ENCODE results near the gene RSRC1.
A peak's percentile ranks its signal among the peaks of the same experiment; 100 is the strongest.

The RSRC1 gene

DNA sequence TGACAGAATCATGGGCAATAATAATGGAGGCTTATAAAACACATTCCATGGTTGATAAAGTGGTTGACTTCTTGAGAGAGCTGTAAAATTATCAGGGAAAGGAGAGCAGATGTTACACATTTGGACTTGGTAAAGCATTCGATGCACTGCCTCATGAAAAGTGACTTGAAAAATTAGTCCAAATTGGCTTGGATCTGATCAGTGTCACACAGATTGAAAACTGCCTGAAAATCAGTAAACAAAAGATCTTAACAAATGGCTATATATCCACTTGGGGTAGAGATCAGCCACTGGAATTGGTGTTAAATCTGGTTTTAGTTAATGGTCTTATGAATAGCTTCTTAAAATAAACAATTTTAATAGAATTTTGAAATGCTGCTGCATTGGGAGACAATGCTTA is 24.0 kb upstream of the RSRC1 start:
- Histone ChIP-seq H3K4me1 (ENCODE audit: control extremely low read depth in 1 of 4, control insufficient read depth in 4 of 4, insufficient read depth in 4 of 4, low read length in 3 of 4) (no peaks in the 10 kb centered on the region), H3K36me3 (ENCODE audit: control insufficient read depth in 4 of 4, insufficient read depth in 4 of 4, low read length in 3 of 4) (no peaks in the 10 kb centered on the region), H3K4me3 (ENCODE audit: control insufficient read depth in 1 of 7, extremely low read depth in 1 of 7, insufficient read depth in 4 of 7, low read depth in 2 of 7, low read length in 6 of 7) (no peak overlapping the region), H3K27me3 (replicated peaks in 2 of 5; ENCODE audit: control insufficient read depth in 4 of 5, insufficient read depth in 5 of 5, low read length in 4 of 5) (peaks cover 3 to 78% (median 28%) of the 10 kb centered on the region in 5 experiments), H3K27ac (ENCODE audit: insufficient read depth in 1 of 2, low read depth in 1 of 2, low read length in 2 of 2, poor library complexity in 1 of 2, severe bottlenecking in 2 of 2) (no peak overlapping the region), H3K9me3 (ENCODE audit: control extremely low read depth in 1 of 5, control insufficient read depth in 4 of 5, insufficient read depth in 2 of 5, low read depth in 1 of 5, low read length in 4 of 5) (no peaks in the 10 kb centered on the region)
- ChIA-PET POLR2A (no interaction called here), CTCF (interaction anchor here (1.3 kb wide), 1 partner anchor 9 kb away, joined by 3 read pairs; no protein-coding TSS in a partner anchor)
- 100% methylated on average over 1 of the region's 1 CpG for WGBS (ENCODE audit: insufficient coverage)
- DNase-seq, result no peak

DNA sequence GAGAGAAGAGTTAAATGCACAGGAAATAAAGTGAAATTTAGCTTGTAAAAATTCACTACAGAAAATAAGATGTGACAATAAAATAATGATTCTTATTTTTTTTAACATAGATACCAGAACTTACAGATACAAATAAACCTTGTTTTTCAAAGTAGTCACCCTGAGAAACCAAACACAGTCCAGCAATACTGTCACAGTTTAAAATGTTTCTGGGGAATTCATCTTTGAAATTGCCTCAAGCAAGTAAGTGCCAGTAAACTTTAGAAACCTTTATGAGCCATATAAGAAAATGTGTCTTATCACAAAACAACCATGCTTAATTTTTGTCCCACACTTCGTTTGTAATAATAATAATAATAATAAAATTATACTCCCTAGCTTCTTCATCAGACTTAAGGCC is 23.5 kb upstream of the RSRC1 start:
- DNase-seq, result no peak
- Histone ChIP-seq H3K9me3 (ENCODE audit: control extremely low read depth in 1 of 5, control insufficient read depth in 4 of 5, insufficient read depth in 2 of 5, low read depth in 1 of 5, low read length in 4 of 5) (no peaks in the 10 kb centered on the region), H3K27me3 (replicated peaks in 2 of 5; ENCODE audit: control insufficient read depth in 4 of 5, insufficient read depth in 5 of 5, low read length in 4 of 5) (peaks cover 4 to 78% (median 27%) of the 10 kb centered on the region in 5 experiments), H3K27ac (ENCODE audit: insufficient read depth in 1 of 2, low read depth in 1 of 2, low read length in 2 of 2, poor library complexity in 1 of 2, severe bottlenecking in 2 of 2) (no peak overlapping the region), H3K4me1 (ENCODE audit: control extremely low read depth in 1 of 4, control insufficient read depth in 4 of 4, insufficient read depth in 4 of 4, low read length in 3 of 4) (no peaks in the 10 kb centered on the region), H3K36me3 (ENCODE audit: control insufficient read depth in 4 of 4, insufficient read depth in 4 of 4, low read length in 3 of 4) (no peaks in the 10 kb centered on the region), H3K4me3 (ENCODE audit: control insufficient read depth in 1 of 7, extremely low read depth in 1 of 7, insufficient read depth in 4 of 7, low read depth in 2 of 7, low read length in 6 of 7) (no peak overlapping the region)
- ChIA-PET CTCF (interaction anchor here (1.3 kb wide), 1 partner anchor 9 kb away, joined by 3 read pairs; no protein-coding TSS in a partner anchor), POLR2A (no interaction called here)
- WGBS (ENCODE audit: insufficient coverage), result no CpG with 5 or more reads among the region's 1 CpG

DNA sequence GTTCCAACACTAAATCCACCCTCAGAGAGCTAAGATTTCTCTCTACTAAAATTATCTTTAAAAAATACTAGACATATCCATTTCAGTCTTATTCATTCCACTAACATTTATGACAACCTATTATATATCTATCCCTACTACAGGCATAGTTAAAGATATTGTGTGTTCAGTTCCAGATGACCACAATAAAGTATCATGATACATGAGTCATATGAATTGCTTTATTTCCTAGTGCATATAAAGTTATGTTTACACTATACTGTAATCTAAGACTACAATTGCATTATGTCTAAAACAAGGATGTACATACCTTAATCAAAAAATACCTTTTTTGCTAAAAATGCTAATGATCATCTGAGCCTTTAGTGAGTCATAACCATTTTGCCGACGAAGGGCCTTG is 23.1 kb upstream of the RSRC1 start:
- Histone ChIP-seq H3K27ac (ENCODE audit: insufficient read depth in 1 of 2, low read depth in 1 of 2, low read length in 2 of 2, poor library complexity in 1 of 2, severe bottlenecking in 2 of 2) (no peak overlapping the region), H3K4me1 (ENCODE audit: control extremely low read depth in 1 of 4, control insufficient read depth in 4 of 4, insufficient read depth in 4 of 4, low read length in 3 of 4) (no peaks in the 10 kb centered on the region), H3K4me3 (ENCODE audit: control insufficient read depth in 1 of 7, extremely low read depth in 1 of 7, insufficient read depth in 4 of 7, low read depth in 2 of 7, low read length in 6 of 7) (no peak overlapping the region), H3K27me3 (replicated peaks in 2 of 5; ENCODE audit: control insufficient read depth in 4 of 5, insufficient read depth in 5 of 5, low read length in 4 of 5) (peaks cover 8 to 80% (median 31%) of the 10 kb centered on the region in 5 experiments), H3K36me3 (ENCODE audit: control insufficient read depth in 4 of 4, insufficient read depth in 4 of 4, low read length in 3 of 4) (no peaks in the 10 kb centered on the region), H3K9me3 (ENCODE audit: control extremely low read depth in 1 of 5, control insufficient read depth in 4 of 5, insufficient read depth in 2 of 5, low read depth in 1 of 5, low read length in 4 of 5) (no peaks in the 10 kb centered on the region)
- no CpG with 5 or more reads among the region's 2 CpGs for WGBS (ENCODE audit: insufficient coverage)
- ChIA-PET POLR2A (no interaction called here), CTCF (interaction anchor here (1.3 kb wide), 1 partner anchor 8 kb away, joined by 3 read pairs; no protein-coding TSS in a partner anchor)
- DNase-seq, result no peak

DNA sequence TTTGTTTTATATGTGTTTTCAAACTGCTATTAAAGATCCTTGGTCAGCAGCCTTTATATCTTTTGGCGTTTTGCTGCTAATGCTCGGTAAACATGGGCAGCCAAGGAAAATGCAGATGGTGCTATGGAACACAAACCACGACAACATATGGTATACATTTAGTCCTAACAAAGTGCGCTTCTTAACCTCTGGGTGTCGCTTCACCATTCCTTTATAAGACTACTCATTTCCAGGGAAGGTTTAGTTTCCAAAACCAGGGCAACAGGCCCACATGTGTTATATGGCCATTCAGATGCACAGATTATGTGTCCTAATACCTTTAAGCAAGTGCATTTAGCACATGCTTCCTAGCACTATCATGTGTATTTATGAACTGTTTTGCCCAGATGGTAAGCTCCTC is 18.4 kb upstream of the RSRC1 start:
- CTCF ChIA-PET, result interaction anchor here (1.2 kb wide), 1 partner anchor 9 kb away, joined by 3 read pairs; no protein-coding TSS in a partner anchor
- Histone ChIP-seq H3K4me1 (ENCODE audit: control extremely low read depth in 1 of 4, control insufficient read depth in 4 of 4, insufficient read depth in 4 of 4, low read length in 3 of 4) (peaks cover 0 to 10% (median 6%) of the 10 kb centered on the region in 4 experiments), H3K4me3 (ENCODE audit: control insufficient read depth in 1 of 7, extremely low read depth in 1 of 7, insufficient read depth in 4 of 7, low read depth in 2 of 7, low read length in 6 of 7) (no peak overlapping the region), H3K27ac (ENCODE audit: insufficient read depth in 1 of 2, low read depth in 1 of 2, low read length in 2 of 2, poor library complexity in 1 of 2, severe bottlenecking in 2 of 2) (no peak overlapping the region), H3K36me3 (ENCODE audit: control insufficient read depth in 4 of 4, insufficient read depth in 4 of 4, low read length in 3 of 4) (no peaks in the 10 kb centered on the region), H3K9me3 (ENCODE audit: control extremely low read depth in 1 of 5, control insufficient read depth in 4 of 5, insufficient read depth in 2 of 5, low read depth in 1 of 5, low read length in 4 of 5) (peaks cover 0 to 3% (median 0%) of the 10 kb centered on the region in 5 experiments), H3K27me3 (replicated peaks in 2 of 5; ENCODE audit: control insufficient read depth in 4 of 5, insufficient read depth in 5 of 5, low read length in 4 of 5) (peaks cover 23 to 96% (median 54%) of the 10 kb centered on the region in 5 experiments)
- peak in 2 of 3 donors; percentile 26 to 30 for DNase-seq
- WGBS (ENCODE audit: insufficient coverage), result 27% methylated on average over 5 of the region's 5 CpGs
- POLR2A ChIA-PET, result no interaction called here

DNA sequence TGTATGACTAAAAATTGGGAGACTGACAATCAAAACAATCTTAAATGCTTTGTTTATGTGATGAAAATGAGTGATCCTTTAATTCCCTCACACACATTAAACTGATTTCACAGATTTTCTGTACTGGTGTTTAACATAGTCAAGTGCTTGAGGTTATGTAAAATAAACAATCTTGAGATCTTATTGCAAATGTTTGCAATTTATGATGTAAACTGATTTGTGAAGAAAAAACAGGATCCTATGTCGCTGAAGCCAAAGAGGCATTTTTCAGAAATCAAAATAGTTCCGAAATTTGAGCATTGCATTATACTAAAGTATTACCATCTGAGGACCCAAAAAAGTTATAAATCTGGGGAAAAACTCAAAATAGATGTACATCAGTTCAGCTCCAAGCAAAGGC is 16.4 kb upstream of the RSRC1 start:
- Histone ChIP-seq H3K27ac (ENCODE audit: insufficient read depth in 1 of 2, low read depth in 1 of 2, low read length in 2 of 2, poor library complexity in 1 of 2, severe bottlenecking in 2 of 2) (no peak overlapping the region), H3K27me3 (replicated peaks in 2 of 5; ENCODE audit: control insufficient read depth in 4 of 5, insufficient read depth in 5 of 5, low read length in 4 of 5) (peaks cover 28 to 97% (median 54%) of the 10 kb centered on the region in 5 experiments), H3K9me3 (ENCODE audit: control extremely low read depth in 1 of 5, control insufficient read depth in 4 of 5, insufficient read depth in 2 of 5, low read depth in 1 of 5, low read length in 4 of 5) (peaks cover 0 to 3% (median 0%) of the 10 kb centered on the region in 5 experiments), H3K4me1 (ENCODE audit: control extremely low read depth in 1 of 4, control insufficient read depth in 4 of 4, insufficient read depth in 4 of 4, low read length in 3 of 4) (peaks cover 3 to 26% (median 21%) of the 10 kb centered on the region in 4 experiments), H3K4me3 (ENCODE audit: control insufficient read depth in 1 of 7, extremely low read depth in 1 of 7, insufficient read depth in 4 of 7, low read depth in 2 of 7, low read length in 6 of 7) (no peak overlapping the region), H3K36me3 (ENCODE audit: control insufficient read depth in 4 of 4, insufficient read depth in 4 of 4, low read length in 3 of 4) (no peaks in the 10 kb centered on the region)
- no peak for DNase-seq
- WGBS (ENCODE audit: insufficient coverage), result 58% methylated on average over 2 of the region's 2 CpGs
- CTCF ChIA-PET, result interaction anchor here (2.2 kb wide), 1 partner anchor 14 kb away, joined by 11 read pairs; no protein-coding TSS in a partner anchor
- POLR2A ChIA-PET, result no interaction called here

DNA sequence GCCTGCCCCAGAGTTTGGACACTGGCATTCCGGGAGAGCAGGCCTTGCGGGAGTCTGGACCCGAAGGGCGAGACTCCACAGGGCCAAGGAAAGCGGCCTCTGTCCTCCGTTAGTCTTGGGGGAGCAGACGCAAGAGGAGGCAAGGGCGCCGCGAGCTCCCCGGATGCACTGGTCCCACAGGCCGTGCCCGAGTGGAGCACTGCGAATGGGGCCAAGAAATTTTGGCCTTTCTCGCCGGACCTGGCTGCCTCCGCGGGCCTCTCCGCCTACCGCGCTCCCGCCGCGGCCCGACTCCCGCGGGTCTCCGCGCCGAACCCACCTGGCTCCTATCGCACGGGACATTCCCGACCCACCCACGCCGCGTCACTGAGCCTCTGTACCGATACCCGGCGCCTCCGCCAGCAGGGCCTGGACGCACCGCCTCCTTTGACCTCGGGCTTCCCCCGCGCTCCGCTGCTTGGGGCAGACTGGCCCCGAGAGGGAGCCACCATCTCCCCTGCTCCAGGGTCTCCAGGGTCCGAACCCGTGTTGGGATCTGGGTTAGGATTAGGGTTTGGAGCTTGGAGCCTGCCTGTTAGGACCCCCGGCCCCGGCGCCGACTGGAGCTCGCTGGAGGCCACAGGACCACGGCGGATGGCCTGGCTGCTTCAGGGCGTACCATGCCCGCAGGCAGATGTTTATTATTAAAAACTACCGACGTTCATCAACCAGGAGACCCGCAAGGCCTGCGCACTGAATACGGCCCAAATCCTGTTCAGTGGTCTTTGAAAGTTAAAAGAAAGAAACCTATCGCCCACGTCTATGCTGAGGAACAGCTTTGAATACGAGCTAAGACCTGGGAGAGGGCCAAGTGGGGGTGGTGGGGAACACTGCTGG is 15.4 kb upstream of the RSRC1 start:
- Histone ChIP-seq H3K4me3 (ENCODE audit: control insufficient read depth in 1 of 7, extremely low read depth in 1 of 7, insufficient read depth in 4 of 7, low read depth in 2 of 7, low read length in 6 of 7) (peak overlapping the region in 3 of 7 experiments; percentile 3 to 35 (median 28)), H3K27me3 (replicated peaks in 2 of 5; ENCODE audit: control insufficient read depth in 4 of 5, insufficient read depth in 5 of 5, low read length in 4 of 5) (peaks cover 36 to 97% (median 56%) of the 10 kb centered on the region in 5 experiments)
- CTCF ChIA-PET, result interaction anchor here (0.7 to 2.2 kb wide), 4 partner anchors 8 to 16 kb away, joined by 3 to 11 read pairs (median 4); partner anchors contain the start of gene RSRC1

More for the DNA sequence above, 15.4 kb upstream of the RSRC1 start:
- POLR2A ChIA-PET, result no interaction called here
- H3K4me1 ChIP-seq (ENCODE audit: control extremely low read depth in 1 of 4, control insufficient read depth in 4 of 4, insufficient read depth in 4 of 4, low read length in 3 of 4), result peaks cover 3 to 26% (median 22%) of the 10 kb centered on the region in 4 experiments
- no peak overlapping the region for H3K27ac ChIP-seq (ENCODE audit: insufficient read depth in 1 of 2, low read depth in 1 of 2, low read length in 2 of 2, poor library complexity in 1 of 2, severe bottlenecking in 2 of 2)
- WGBS (ENCODE audit: insufficient coverage), result 14% methylated on average over 60 of the region's 66 CpGs
- DNase-seq, result peak in 1 of 3 donors; percentile 18
- no peaks in the 10 kb centered on the region for H3K36me3 ChIP-seq (ENCODE audit: control insufficient read depth in 4 of 4, insufficient read depth in 4 of 4, low read length in 3 of 4)
- H3K9me3 ChIP-seq (ENCODE audit: control extremely low read depth in 1 of 5, control insufficient read depth in 4 of 5, insufficient read depth in 2 of 5, low read depth in 1 of 5, low read length in 4 of 5), result peaks cover 0 to 3% (median 0%) of the 10 kb centered on the region in 5 experiments
